Fibroblast of the aortic adventitia (primary cell): Measurements from ENCODE around the gene ACACB. TPM values are rescaled to one million over a fixed set of nuclear protein-coding genes. Genes with fewer than 3 reads are reported as not detected.

Source experiments
- DNase-seq: peaks from one replicate; pipeline ENCODE4 v3.0.0-alpha.2; 2010; ENCODE audit warnings: low read depth
- H3K4me3 ChIP-seq: 2 replicates; pipeline ENCODE4 v1.5.1; 2011; ENCODE audit warnings: low read depth, mild to moderate bottlenecking, control low read depth, low read length, moderate library complexity
- total RNA-seq: library from RNA; depleted of rRNA; stranded (reverse); fragments of >200 nt; gene quantifications from 2 replicates; pipeline ENCODE4 v1.2.3, GENCODE V29; 2012; ENCODE audit warnings: low replicate concordance
- TF ChIP-seq, protein P1 (sequence below): IDR thresholded peaks from 2 replicates; pipeline ENCODE4 v1.5.1; 2011; ENCODE audit warnings: mild to moderate bottlenecking, low read length, control low read depth, inconsistent platforms; ENCODE audit not compliant: insufficient read depth

ACACB gene
- total RNA-seq, 1 donor: 14.7 TPM

DNA sequence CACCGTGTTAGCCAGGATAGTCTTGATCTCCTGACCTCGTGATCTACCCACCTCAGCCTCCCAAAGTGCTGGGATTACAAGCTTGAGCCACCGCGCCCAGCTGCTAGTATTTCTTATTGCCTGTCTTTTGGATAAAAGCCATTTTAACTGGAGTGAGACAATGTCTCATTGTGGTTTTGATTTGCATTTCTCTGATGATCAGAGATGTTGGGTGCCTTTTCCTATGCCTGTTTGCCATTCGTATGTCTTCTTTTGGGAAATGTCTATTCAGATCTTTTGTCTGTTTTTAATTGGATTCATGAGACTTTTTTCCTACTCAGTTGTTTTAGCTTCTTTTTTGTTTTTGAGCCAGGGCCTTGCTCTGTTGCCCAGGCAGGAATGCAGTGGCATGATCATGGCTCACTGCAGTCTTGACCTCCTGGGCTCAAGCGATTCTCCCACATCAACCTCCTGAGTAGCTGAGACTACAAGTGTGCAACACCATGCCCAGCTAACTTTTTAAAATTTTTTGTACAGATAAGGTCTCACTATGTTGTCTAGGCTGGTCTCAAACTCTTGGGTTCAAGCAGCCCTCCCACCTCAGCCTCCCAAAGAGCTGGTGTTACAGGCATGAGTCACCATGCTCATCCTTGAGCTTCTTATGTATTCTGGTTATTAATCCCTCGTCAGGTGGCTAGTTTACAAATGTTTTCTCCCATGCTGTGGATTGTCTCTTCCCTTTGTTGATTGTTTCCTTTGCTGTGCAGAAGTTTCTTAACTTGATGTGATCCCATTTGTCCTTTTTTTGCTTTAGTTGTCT is 65.9 kb downstream of the ACACB start:
- TF ChIP-seq, protein P1, sequence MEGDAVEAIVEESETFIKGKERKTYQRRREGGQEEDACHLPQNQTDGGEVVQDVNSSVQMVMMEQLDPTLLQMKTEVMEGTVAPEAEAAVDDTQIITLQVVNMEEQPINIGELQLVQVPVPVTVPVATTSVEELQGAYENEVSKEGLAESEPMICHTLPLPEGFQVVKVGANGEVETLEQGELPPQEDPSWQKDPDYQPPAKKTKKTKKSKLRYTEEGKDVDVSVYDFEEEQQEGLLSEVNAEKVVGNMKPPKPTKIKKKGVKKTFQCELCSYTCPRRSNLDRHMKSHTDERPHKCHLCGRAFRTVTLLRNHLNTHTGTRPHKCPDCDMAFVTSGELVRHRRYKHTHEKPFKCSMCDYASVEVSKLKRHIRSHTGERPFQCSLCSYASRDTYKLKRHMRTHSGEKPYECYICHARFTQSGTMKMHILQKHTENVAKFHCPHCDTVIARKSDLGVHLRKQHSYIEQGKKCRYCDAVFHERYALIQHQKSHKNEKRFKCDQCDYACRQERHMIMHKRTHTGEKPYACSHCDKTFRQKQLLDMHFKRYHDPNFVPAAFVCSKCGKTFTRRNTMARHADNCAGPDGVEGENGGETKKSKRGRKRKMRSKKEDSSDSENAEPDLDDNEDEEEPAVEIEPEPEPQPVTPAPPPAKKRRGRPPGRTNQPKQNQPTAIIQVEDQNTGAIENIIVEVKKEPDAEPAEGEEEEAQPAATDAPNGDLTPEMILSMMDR: no peak
- no peak overlapping the region for H3K4me3 ChIP-seq
- no peak for DNase-seq

DNA sequence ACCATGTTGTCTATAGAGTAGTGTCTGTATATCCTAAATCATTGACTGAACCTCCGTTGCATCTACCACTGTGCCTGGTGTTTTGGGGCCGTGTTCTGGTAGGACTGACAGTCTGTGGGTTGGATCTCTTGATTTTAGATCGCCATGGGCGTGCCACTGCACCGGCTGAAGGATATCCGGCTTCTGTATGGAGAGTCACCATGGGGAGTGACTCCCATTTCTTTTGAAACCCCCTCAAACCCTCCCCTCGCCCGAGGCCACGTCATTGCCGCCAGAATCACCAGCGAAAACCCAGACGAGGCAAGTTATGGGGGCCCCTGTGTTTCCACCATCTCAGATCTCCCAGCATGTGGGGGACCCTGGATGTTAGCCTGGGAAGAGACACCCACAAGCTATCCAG is 69.1 kb downstream of the ACACB start:
- DNase-seq: no peak
- no peak overlapping the region for H3K4me3 ChIP-seq
- TF ChIP-seq, protein P1: no peak

DNA sequence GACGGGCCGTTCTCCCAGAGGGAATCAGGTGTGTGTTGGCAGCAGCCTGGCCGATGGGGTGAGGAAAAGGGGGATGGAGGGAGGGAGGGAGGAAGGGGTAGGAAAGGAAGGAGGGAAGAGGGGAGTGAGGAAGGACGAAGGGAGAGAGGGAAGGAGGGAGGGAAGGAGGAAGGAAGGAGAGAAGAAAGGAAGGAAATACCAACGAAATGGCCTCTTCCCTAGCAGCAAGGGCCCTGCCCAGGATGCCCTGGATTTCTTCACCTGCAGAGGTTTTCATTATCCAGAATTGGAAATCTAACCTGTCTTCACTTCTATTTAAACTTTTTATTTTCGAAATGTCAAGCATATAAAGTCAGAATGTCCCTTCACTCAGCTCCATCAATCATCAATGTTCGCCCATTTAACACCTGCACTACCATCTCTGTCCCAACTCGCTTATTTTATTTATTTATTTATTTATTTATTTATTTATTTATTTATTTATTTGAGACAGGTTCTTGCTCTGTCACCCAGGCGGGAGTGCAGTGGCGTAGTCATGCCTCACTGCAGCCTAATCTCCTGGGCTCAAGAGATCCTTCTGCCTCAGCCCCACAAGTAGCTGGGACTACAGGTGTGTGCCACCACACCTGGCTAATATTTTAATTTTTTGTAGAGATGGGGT is 70.7 kb downstream of the ACACB start:
- no peak overlapping the region for H3K4me3 ChIP-seq
- TF ChIP-seq, protein P1: no peak
- DNase-seq: no peak

DNA sequence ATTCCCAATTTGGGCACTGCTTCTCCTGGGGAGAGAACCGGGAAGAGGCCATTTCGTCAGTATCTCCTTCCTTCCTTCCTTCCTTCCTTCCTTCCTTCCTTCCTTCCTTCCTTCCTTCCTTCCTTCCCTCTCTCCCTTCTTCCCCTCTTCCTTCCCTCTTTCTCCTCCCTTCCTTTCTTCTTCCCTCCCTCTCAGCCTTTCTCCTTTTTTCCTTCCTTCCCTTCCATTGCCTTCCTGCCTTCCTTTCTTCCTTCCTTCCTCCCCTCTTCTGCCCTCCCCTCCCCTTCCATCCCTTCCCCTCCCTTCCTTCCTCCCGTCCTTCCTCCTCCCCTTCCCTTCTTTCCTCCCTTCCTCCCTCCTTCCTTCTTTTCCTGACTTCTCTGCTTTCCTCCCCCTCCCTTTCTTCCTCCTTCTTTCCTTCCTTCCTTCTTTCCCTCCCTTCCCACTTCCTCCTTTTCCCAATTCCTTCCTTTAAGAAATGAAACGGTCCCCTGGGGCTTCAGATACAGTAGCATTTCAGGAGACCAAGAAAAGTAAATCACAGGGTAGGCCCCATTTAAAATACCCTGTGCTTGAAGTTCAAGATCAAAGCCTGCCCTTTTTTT is 71.8 kb downstream of the ACACB start:
- no peak overlapping the region for H3K4me3 ChIP-seq
- TF ChIP-seq, protein P1: no peak
- DNase-seq: no peak

DNA sequence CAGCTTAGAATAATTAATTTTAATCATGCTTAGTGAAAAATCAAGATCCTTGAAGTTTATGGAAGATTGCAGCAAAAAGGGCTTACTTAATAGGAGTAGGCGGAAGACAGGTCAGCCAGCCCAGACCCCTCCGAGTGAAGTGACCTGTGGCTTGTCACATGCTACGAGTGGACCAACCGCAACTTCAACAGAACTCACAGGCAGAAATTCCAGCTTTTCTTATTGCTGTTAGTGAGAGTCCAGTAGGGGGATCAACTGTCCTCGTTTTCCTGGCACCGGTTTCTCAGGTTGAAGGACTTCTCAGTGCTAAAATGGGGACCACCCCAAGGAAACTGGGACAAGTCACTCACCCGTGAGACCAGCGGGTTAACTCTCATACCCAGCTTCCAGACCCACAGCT is 72.9 kb downstream of the ACACB start:
- no peak for DNase-seq
- H3K4me3 ChIP-seq: no peak overlapping the region
- TF ChIP-seq, protein P1: no peak

DNA sequence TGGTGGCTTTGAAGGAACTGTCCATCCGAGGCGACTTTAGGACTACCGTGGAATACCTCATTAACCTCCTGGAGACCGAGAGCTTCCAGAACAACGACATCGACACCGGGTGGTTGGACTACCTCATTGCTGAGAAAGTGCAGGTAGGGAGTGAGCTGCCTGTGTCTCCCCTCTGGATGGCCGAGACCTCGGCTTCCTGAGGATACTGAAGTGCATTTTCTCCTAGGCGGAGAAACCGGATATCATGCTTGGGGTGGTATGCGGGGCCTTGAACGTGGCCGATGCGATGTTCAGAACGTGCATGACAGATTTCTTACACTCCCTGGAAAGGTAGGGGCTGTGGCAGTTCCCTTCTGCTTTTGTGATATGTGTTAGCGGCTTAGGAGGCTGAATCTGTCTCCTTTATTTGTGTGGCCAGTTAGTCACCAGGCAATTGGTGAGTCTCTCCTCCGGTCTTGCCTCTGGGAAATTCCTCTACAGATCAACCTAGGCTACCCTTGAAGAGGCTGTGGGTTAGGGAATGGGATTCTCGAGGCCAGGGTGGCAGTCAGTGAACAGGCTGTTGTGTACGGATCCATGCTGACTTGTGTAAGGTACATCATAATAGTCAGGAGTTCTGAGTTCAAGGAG is 75.3 kb downstream of the ACACB start:
- TF ChIP-seq, protein P1: no peak
- no peak for DNase-seq
- H3K4me3 ChIP-seq: no peak overlapping the region
